Epithelial cell of esophagus (primary cell): ENCODE measurements around the gene OLFML2B.
A peak's percentile ranks its signal among the peaks of the same experiment; 100 is the strongest.

Source experiments
- DNase-seq: peaks from one replicate; pipeline ENCODE4 v3.0.0; 2010; ENCODE audit warnings: low read depth
- H3K4me3 ChIP-seq: 2 replicates; pipeline ENCODE4 v1.5.1; 2011; ENCODE audit warnings: mild to moderate bottlenecking, low read length, control low read depth
- CTCF ChIP-seq: IDR thresholded peaks from 2 replicates; pipeline ENCODE4 v1.5.1; 2011; ENCODE audit warnings: low read depth, mild to moderate bottlenecking, low read length, control low read depth, inconsistent platforms; ENCODE audit not compliant: insufficient read depth; ENCODE audit errors: missing control alignments

OLFML2B gene

GRCh38 chr1:162010175-162010506 lies 13.5 kb downstream of the OLFML2B start:
- no peak for TF ChIP-seq CTCF
- no peak for DNase-seq
- no peak overlapping the region for H3K4me3 ChIP-seq

GRCh38 chr1:162009501-162010174 lies 14.0 kb downstream of the OLFML2B start:
- no peak for TF ChIP-seq CTCF
- no peak overlapping the region for H3K4me3 ChIP-seq
- no peak for DNase-seq

- no peak overlapping the region for H3K4me3 ChIP-seq
- no peak for DNase-seq
- no peak for TF ChIP-seq CTCF
Measured at GRCh38 chr1:162008799-162009198, 14.9 kb downstream of the OLFML2B start.

- DNase-seq: no peak
- TF ChIP-seq CTCF: no peak
- no peak overlapping the region for H3K4me3 ChIP-seq
Measured at GRCh38 chr1:162007466-162007865, 16.2 kb downstream of the OLFML2B start.

GRCh38 chr1:162006081-162006480 lies 17.6 kb downstream of the OLFML2B start:
- TF ChIP-seq CTCF: no peak
- no peak for DNase-seq
- no peak overlapping the region for H3K4me3 ChIP-seq

GRCh38 chr1:162004441-162004950 lies 19.2 kb downstream of the OLFML2B start:
- DNase-seq: no peak
- H3K4me3 ChIP-seq: no peak overlapping the region
- TF ChIP-seq CTCF: no peak

GRCh38 chr1:162003830-162004215 lies 19.8 kb downstream of the OLFML2B start:
- TF ChIP-seq CTCF: no peak
- peak; percentile 86 for DNase-seq
- H3K4me3 ChIP-seq: no peak overlapping the region
